WERI-Rb-1 (cell line): ENCODE data around the gene POLDIP2.

ENCODE experiments used
- DNase-seq: peaks from one replicate; pipeline ENCODE4 v3.0.0-alpha.2; 2020
- H3K27ac ChIP-seq: fragments of 250-450 bp; sonication (Bioruptor Pico); 2 replicates; pipeline ENCODE4 v1.5.1; 2020; ENCODE audit warnings: mild to moderate bottlenecking, moderate library complexity
- H3K27me3 ChIP-seq: fragments of 250-450 bp; sonication (Bioruptor Pico); 2 replicates; pipeline ENCODE4 v1.5.1; 2021; ENCODE audit warnings: mild to moderate bottlenecking, low read depth, moderate library complexity; ENCODE audit not compliant: insufficient read depth, severe bottlenecking
- H3K36me3 ChIP-seq: fragments of 250-450 bp; sonication (Bioruptor Pico); 2 replicates; pipeline ENCODE4 v1.5.1; 2020; ENCODE audit warnings: mild to moderate bottlenecking, moderate library complexity
- H3K4me3 ChIP-seq: 2 replicates; pipeline ENCODE4 v1.5.1; 2011; ENCODE audit warnings: low read depth, mild to moderate bottlenecking, control low read depth, low read length
- H3K9me3 ChIP-seq: fragments of 250-450 bp; sonication (Bioruptor Pico); 2 replicates; pipeline ENCODE4 v1.5.1; 2021; ENCODE audit warnings: mild to moderate bottlenecking, moderate library complexity; ENCODE audit not compliant: severe bottlenecking
- CTCF ChIP-seq: IDR thresholded peaks from 2 replicates; pipeline ENCODE4 v1.5.1; 2011; ENCODE audit warnings: low read depth, mild to moderate bottlenecking, control low read depth, inconsistent platforms, low read length

Gene POLDIP2

GRCh38 chr17:28392491-28392890, 35.2 kb upstream of the POLDIP2 start:
- Histone ChIP-seq H3K27ac (no peak overlapping the region), H3K27me3 (no peaks in the 10 kb centered on the region), H3K4me3 (no peak overlapping the region), H3K9me3 (no peaks in the 10 kb centered on the region), H3K36me3 (peaks cover 81% of the 10 kb centered on the region)
- DNase-seq, result no peak
- no peak for TF ChIP-seq CTCF

GRCh38 chr17:28391401-28391800, 34.1 kb upstream of the POLDIP2 start:
- no peak for DNase-seq

GRCh38 chr17:28390984-28391383, 33.7 kb upstream of the POLDIP2 start:
- no peak overlapping the region for H3K4me3 ChIP-seq
- H3K27ac ChIP-seq, result no peak overlapping the region
- peaks cover 77% of the 10 kb centered on the region for H3K36me3 ChIP-seq
- H3K9me3 ChIP-seq, result no peaks in the 10 kb centered on the region
- no peak for DNase-seq
- no peaks in the 10 kb centered on the region for H3K27me3 ChIP-seq
- no peak for TF ChIP-seq CTCF

More at GRCh38 chr17:28391401-28391800, 34.1 kb upstream of the POLDIP2 start:
- Histone ChIP-seq H3K27ac (no peak overlapping the region), H3K9me3 (no peaks in the 10 kb centered on the region), H3K27me3 (no peaks in the 10 kb centered on the region), H3K4me3 (no peak overlapping the region), H3K36me3 (peaks cover 78% of the 10 kb centered on the region)
- no peak for TF ChIP-seq CTCF

- DNase-seq, result no peak
- Histone ChIP-seq H3K9me3 (no peaks in the 10 kb centered on the region), H3K36me3 (peaks cover 77% of the 10 kb centered on the region), H3K4me3 (no peak overlapping the region), H3K27ac (no peak overlapping the region), H3K27me3 (no peaks in the 10 kb centered on the region)
- no peak for TF ChIP-seq CTCF
These were observed 33.2 kb upstream of the POLDIP2 start for GRCh38 chr17:28390563-28390962.

- TF ChIP-seq CTCF, result no peak
- H3K27me3 ChIP-seq, result no peaks in the 10 kb centered on the region
- no peak overlapping the region for H3K4me3 ChIP-seq
- DNase-seq, result no peak
- H3K27ac ChIP-seq, result no peak overlapping the region
- peaks cover 76% of the 10 kb centered on the region for H3K36me3 ChIP-seq
- H3K9me3 ChIP-seq, result no peaks in the 10 kb centered on the region
These were observed 32.8 kb upstream of the POLDIP2 start for GRCh38 chr17:28390141-28390540.

GRCh38 chr17:28388106-28388505, 30.8 kb upstream of the POLDIP2 start:
- no peak overlapping the region for H3K27ac ChIP-seq
- no peaks in the 10 kb centered on the region for H3K27me3 ChIP-seq
- peaks cover 75% of the 10 kb centered on the region for H3K36me3 ChIP-seq
- no peak overlapping the region for H3K4me3 ChIP-seq
- H3K9me3 ChIP-seq, result no peaks in the 10 kb centered on the region
- TF ChIP-seq CTCF, result no peak
- DNase-seq, result no peak
